Measurements from ENCODE around the gene TMEM161A. TPM values are rescaled to one million over a fixed set of nuclear protein-coding genes. Genes with fewer than 3 reads are reported as not detected.
"Not testable (repeated sequence)": the region's sequence is repeated elsewhere in the genome, so short reads cannot be mapped to it uniquely, and the experiment has no call there.

Gene TMEM161A
- total RNA-seq, 1 donor from 2014 or later, result 24.5 TPM

DNA sequence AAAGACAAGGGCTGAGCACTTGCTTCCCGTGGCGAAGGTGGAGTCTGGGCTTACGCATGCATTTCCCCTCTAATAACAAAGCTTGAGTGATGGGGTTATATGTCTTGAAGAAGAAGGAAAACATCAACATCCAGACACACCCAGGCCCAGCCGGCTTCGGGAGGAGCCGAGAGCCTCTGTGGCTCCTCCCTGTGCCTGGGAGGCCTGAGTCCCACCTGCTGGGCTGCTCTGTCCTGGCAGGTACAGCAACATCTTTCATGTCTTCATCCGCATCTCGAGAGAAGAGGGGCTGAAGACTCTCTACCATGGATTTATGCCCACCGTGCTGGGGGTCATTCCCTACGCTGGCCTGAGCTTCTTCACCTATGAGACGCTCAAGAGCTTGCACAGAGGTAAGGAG lies 30.6 kb downstream of the TMEM161A start:
- TF ChIP-seq, protein P1, sequence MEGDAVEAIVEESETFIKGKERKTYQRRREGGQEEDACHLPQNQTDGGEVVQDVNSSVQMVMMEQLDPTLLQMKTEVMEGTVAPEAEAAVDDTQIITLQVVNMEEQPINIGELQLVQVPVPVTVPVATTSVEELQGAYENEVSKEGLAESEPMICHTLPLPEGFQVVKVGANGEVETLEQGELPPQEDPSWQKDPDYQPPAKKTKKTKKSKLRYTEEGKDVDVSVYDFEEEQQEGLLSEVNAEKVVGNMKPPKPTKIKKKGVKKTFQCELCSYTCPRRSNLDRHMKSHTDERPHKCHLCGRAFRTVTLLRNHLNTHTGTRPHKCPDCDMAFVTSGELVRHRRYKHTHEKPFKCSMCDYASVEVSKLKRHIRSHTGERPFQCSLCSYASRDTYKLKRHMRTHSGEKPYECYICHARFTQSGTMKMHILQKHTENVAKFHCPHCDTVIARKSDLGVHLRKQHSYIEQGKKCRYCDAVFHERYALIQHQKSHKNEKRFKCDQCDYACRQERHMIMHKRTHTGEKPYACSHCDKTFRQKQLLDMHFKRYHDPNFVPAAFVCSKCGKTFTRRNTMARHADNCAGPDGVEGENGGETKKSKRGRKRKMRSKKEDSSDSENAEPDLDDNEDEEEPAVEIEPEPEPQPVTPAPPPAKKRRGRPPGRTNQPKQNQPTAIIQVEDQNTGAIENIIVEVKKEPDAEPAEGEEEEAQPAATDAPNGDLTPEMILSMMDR (IDR thresholded peaks at IDR 0.05; ENCODE audit: insufficient read depth, low read length, poor library complexity, severe bottlenecking), result no peak
- Histone ChIP-seq H3K36me3 (ENCODE audit: control insufficient read depth, insufficient read depth, low read length) (no peaks in the 10 kb centered on the region), H3K4me3 (ENCODE audit: low read depth, low read length) (no peak overlapping the region), H3K27me3 (ENCODE audit: control insufficient read depth, insufficient read depth, low read length) (peaks cover 14% of the 10 kb centered on the region)
- no peak for DNase-seq (ENCODE audit: low read depth)

DNA sequence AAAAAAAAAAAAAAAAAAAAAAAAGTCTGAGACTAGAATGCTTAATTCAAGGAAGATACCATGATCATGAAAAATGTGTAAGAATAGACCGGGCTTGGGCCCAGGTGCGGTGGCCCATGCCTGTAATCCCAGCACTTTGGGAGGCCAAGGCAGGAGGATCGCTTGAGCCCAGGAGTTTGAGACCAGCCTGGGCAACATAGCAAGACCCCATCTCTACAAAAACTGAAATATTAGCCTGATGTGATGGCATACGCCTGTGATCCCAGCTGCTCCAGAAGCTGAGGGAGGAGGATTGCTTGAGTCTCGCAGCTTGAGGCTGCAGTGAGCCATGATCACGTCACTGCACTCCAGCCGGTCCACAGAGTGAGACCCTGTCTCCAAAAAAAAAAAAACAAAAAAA lies 31.3 kb downstream of the TMEM161A start:
- not testable (repeated sequence) for H3K36me3 ChIP-seq (ENCODE audit: control insufficient read depth, insufficient read depth, low read length)

DNA sequence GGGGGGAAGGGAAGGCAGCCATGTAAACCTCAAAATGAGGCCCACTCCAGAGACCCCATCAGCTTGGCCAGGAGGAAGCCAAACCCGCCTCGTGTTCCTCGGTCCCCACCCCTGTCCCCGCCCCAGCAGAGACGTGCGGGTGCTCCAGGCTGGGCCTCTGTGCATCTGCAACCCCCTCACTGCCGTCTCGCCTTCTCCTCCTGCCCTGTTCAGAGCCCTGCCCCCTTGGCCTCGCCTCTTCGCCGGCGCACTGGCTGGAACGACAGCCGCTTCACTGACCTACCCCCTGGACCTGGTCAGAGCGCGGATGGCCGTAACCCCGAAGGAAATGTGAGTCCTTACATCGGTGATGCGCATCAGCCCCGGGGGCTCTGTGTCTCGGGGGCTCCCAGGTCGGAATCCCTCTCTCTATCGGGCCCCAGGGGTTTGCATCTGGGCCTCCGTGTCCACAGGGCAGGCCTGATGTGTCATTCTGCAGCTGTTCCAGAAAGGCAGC lies 32.2 kb downstream of the TMEM161A start:
- DNase-seq (ENCODE audit: low read depth), result no peak
- Histone ChIP-seq H3K4me3 (ENCODE audit: low read depth, low read length) (peak overlapping the region; percentile 50), H3K36me3 (ENCODE audit: control insufficient read depth, insufficient read depth, low read length) (no peaks in the 10 kb centered on the region), H3K27me3 (ENCODE audit: control insufficient read depth, insufficient read depth, low read length) (peaks cover 9% of the 10 kb centered on the region)
- TF ChIP-seq, protein P1 (IDR thresholded peaks at IDR 0.05; ENCODE audit: insufficient read depth, low read length, poor library complexity, severe bottlenecking), result no peak

More for the DNA sequence above, 31.3 kb downstream of the TMEM161A start:
- H3K4me3 ChIP-seq (ENCODE audit: low read depth, low read length); DNase-seq (ENCODE audit: low read depth): not testable (repeated sequence)
- H3K27me3 ChIP-seq (ENCODE audit: control insufficient read depth, insufficient read depth, low read length), result peaks cover 14% of the 10 kb centered on the region

DNA sequence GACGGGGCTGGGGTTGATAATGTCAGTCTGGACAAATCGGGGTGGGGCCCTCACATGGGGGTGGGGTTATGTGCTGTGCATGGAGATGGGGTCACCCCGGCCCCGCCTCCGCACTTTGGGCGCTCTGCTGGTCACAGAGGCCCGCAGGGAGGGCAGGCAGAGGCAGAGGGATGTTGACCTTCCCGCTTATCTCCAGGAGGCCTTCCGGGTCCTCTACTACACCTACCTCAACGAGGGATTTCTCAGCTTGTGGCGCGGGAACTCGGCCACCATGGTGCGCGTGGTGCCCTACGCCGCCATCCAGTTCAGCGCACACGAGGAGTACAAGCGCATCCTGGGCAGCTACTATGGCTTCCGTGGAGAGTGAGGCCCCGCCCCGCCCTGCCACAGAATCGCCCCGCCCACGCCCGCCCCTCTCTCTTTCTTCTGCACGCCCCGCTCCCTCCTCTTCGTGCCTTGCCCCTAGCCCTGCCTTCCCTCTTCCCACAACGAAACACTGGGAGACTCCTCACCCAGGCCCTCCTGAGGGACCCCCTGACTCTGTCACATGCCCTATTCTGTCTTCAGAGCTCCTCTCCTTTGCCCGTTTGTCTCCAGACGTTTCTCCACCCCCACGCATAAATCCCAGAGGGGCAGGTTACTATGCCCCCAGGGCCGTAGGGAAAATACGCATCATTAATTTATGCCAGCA lies 32.8 kb downstream of the TMEM161A start:
- Histone ChIP-seq H3K36me3 (ENCODE audit: control insufficient read depth, insufficient read depth, low read length) (no peaks in the 10 kb centered on the region), H3K27me3 (ENCODE audit: control insufficient read depth, insufficient read depth, low read length) (peaks cover 3% of the 10 kb centered on the region), H3K4me3 (ENCODE audit: low read depth, low read length) (peak overlapping the region; percentile 50)
- TF ChIP-seq, protein P1 (IDR thresholded peaks at IDR 0.05; ENCODE audit: insufficient read depth, low read length, poor library complexity, severe bottlenecking), result no peak
- no peak for DNase-seq (ENCODE audit: low read depth)

DNA sequence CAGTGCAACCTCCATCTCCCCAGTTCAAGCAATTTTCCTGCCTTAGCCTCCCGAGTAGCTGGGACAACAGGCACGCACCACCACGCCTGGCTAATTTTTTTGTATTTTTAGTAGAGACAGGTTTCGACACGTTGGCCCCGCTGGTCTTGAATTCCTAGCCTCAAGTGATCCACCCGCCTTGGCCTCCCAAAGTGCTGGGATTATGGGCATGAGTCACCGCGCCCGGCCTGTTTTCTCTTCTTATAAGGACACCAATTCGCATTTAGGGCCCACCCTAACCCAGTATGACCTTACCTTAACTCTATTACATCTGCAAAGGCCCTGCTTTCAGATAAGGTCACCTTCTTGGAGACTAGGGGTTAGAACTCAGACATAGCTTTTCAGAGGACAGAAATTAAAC lies 35.1 kb downstream of the TMEM161A start:
- no peak for DNase-seq (ENCODE audit: low read depth)
- TF ChIP-seq, protein P1 (IDR thresholded peaks at IDR 0.05; ENCODE audit: insufficient read depth, low read length, poor library complexity, severe bottlenecking), result no peak
- H3K27me3 ChIP-seq (ENCODE audit: control insufficient read depth, insufficient read depth, low read length), result no peaks in the 10 kb centered on the region

DNA sequence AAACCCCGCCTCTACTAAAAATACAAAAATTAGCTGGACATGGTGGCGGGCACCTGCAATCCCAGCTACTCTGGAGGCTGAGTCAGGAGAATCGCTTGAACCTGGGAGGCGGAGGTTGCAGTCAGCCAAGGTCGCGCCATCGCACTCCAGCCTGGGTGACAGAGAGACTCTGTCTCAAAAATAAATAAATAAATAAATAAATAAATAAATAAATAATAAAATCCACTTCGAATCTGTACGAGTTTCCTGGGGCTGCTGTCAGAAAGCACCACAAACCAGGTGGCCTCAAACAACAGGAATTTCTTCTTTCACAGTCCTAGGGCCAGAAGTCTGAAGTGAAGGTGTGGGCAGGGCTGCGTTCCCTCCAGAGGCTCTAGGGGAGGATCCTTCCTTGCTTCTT lies 35.7 kb downstream of the TMEM161A start:
- not testable (repeated sequence) for DNase-seq (ENCODE audit: low read depth); H3K27me3 ChIP-seq (ENCODE audit: control insufficient read depth, insufficient read depth, low read length); H3K36me3 ChIP-seq (ENCODE audit: control insufficient read depth, insufficient read depth, low read length); H3K4me3 ChIP-seq (ENCODE audit: low read depth, low read length)

More for the DNA sequence above, 35.1 kb downstream of the TMEM161A start:
- no peak overlapping the region for H3K4me3 ChIP-seq (ENCODE audit: low read depth, low read length)
- no peaks in the 10 kb centered on the region for H3K36me3 ChIP-seq (ENCODE audit: control insufficient read depth, insufficient read depth, low read length)

DNA sequence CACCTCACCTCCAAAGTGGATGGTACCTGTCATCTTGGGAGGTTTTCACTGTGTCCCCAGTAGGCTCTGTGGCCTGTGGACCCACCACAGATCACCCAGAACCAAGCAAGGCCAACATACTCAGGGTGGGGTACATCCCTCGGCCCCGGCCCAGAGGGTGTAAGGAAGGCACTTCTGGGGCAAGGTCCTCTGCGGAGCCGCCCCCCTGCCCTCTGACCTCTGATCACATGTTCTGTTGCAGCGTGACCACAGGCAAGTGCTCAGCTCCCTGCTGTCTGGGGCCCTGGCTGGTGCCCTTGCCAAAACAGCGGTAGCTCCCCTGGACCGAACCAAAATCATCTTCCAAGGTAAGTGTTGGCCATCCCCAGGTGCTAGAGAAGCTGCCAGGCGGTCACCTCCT lies 36.7 kb downstream of the TMEM161A start:
- TF ChIP-seq, protein P1 (IDR thresholded peaks at IDR 0.05; ENCODE audit: insufficient read depth, low read length, poor library complexity, severe bottlenecking), result no peak
- no peaks in the 10 kb centered on the region for H3K27me3 ChIP-seq (ENCODE audit: control insufficient read depth, insufficient read depth, low read length)
- no peak overlapping the region for H3K4me3 ChIP-seq (ENCODE audit: low read depth, low read length)
- DNase-seq (ENCODE audit: low read depth), result no peak
- H3K36me3 ChIP-seq (ENCODE audit: control insufficient read depth, insufficient read depth, low read length), result no peaks in the 10 kb centered on the region
